HL-60 (cell line): ENCODE data around the gene TOP3B.

Source experiments
- DNase-seq, 2 experiments: peaks; one replicate each; pipeline ENCODE4 v3.0.0-alpha.2; 2010 to 2020; ENCODE audit warnings: low read depth in 1 of 2, low spot score in 1 of 2
- H3K27ac ChIP-seq: fragments of 250-450 bp; sonication (Bioruptor Pico); replicated peaks from 2 replicates; pipeline ENCODE4 v1.5.1; 2020; ENCODE audit warnings: mild to moderate bottlenecking, moderate library complexity
- H3K27me3 ChIP-seq: fragments of 250-450 bp; sonication (Bioruptor Pico); 2 replicates; pipeline ENCODE4 v1.5.1; 2021; ENCODE audit warnings: mild to moderate bottlenecking, moderate library complexity; ENCODE audit not compliant: insufficient read depth, poor library complexity, severe bottlenecking
- H3K4me3 ChIP-seq: replicated peaks from 2 replicates; pipeline ENCODE4 v1.5.1; 2011; ENCODE audit warnings: mild to moderate bottlenecking, control low read depth, low read length; ENCODE audit not compliant: insufficient read depth
- GABPA ChIP-seq: IDR thresholded peaks from 2 replicates; pipeline ENCODE4 v1.6.1; 2012; ENCODE audit warnings: low read depth
- POLR2AphosphoS5 ChIP-seq: IDR thresholded peaks from 2 replicates; pipeline ENCODE4 v1.6.1; 2012; ENCODE audit warnings: low read depth
- REST ChIP-seq: IDR thresholded peaks from 2 replicates; pipeline ENCODE4 v1.6.1; 2012; ENCODE audit warnings: low read depth; ENCODE audit not compliant: insufficient replicate concordance
- SPI1 ChIP-seq: IDR thresholded peaks from 2 replicates; pipeline ENCODE4 v1.6.1; 2012; ENCODE audit warnings: low read depth, mild to moderate bottlenecking, borderline replicate concordance
- TF ChIP-seq, protein P1 (sequence below): IDR thresholded peaks from one replicate; pipeline ENCODE4 v1.5.1; 2011; ENCODE audit warnings: low read length, control low read depth, inconsistent platforms; ENCODE audit not compliant: insufficient read depth

TOP3B gene

DNA sequence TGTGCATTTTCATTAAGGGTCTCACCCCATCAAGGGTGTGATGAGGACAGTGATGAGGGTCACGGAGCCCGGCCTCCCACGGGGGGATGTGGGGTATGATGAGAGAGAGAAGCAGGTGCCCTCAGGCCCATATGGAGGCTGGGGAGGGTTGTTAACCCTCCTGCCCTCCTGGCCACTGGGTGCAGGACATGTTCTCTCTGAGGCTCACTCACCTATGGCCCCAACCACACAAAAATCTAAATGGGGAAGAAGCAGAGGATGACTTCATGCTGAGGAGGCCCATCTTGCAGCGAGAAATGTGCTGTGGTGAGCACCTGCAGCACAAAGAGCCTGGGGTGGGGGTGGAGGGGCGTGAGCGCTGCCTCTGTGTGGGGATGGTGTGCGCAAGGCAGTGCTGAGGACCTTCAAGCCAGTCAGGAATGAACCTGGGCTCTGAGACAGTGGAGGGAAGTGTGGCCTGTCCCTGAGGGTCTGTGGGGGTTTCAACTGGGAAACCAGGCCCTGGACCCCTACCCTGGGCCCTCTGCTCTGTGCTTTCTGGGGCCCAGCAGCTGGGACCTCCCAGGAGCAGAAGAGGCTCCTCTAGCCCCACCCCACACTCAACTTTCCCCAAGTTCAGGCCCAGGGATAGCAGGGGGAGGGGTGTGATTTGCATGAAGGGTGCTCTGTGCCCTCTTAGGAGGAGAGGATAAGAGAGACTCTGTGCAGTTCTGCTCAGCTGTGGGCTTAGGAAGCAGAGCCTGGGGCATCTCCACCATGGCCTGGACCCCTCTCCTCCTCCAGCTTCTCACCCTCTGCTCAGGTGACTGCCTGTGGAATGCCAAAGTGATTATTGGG is 43.0 kb upstream of the TOP3B start:
- TF ChIP-seq REST, result no peak
- H3K27me3 ChIP-seq, result no peaks in the 10 kb centered on the region
- no peak for DNase-seq
- H3K4me3 ChIP-seq, result no peak overlapping the region
- H3K27ac ChIP-seq, result no peak overlapping the region

GRCh38 chr22:22024440-22024839 is 41.9 kb upstream of the TOP3B start:
- Histone ChIP-seq H3K27me3 (no peaks in the 10 kb centered on the region), H3K4me3 (no peak overlapping the region), H3K27ac (no peak overlapping the region)
- TF ChIP-seq, protein P1, sequence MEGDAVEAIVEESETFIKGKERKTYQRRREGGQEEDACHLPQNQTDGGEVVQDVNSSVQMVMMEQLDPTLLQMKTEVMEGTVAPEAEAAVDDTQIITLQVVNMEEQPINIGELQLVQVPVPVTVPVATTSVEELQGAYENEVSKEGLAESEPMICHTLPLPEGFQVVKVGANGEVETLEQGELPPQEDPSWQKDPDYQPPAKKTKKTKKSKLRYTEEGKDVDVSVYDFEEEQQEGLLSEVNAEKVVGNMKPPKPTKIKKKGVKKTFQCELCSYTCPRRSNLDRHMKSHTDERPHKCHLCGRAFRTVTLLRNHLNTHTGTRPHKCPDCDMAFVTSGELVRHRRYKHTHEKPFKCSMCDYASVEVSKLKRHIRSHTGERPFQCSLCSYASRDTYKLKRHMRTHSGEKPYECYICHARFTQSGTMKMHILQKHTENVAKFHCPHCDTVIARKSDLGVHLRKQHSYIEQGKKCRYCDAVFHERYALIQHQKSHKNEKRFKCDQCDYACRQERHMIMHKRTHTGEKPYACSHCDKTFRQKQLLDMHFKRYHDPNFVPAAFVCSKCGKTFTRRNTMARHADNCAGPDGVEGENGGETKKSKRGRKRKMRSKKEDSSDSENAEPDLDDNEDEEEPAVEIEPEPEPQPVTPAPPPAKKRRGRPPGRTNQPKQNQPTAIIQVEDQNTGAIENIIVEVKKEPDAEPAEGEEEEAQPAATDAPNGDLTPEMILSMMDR, result no peak
- TF ChIP-seq REST (no peak), POLR2AphosphoS5 (no peak), SPI1 (no peak), GABPA (no peak)
- no peak for DNase-seq

DNA sequence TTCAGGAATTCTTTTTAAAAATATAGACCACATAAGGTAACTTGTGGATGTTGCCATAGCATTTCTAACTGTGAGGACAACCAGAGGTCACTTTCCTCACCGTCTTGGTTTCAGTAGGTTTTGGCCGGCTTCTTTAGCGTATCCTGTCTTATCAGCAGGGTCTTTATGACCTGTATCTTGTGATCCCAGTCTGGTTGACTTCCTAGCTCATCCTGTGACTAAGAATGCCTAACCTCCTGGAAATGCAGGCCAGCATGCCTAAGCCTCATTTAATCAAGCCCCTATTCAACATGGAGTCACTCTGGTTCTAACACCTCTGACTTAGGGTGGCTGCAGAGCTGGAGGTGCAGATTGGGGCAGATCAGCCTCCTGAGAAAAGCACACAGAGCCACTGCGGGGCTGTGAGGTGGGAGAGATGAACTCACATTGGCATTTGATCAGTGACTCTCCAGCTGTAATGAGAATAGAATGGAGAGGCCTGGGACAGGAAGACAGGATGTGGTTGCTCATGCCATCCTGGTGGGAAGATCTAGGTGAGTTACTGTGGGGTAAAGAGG is 41.1 kb upstream of the TOP3B start:
- H3K4me3 ChIP-seq, result no peak overlapping the region
- no peaks in the 10 kb centered on the region for H3K27me3 ChIP-seq
- no peak for DNase-seq
- TF ChIP-seq, protein P1, result no peak
- no peak for TF ChIP-seq GABPA
- TF ChIP-seq POLR2AphosphoS5, result no peak
- TF ChIP-seq SPI1, result no peak
- TF ChIP-seq REST, result no peak
- no peak overlapping the region for H3K27ac ChIP-seq
